Activated CD8-positive, alpha-beta memory T cell treated with anti-CD3 and anti-CD28 coated beads, Interleukin-2, amount 10 ng/mL, durations not matched to agents 7 days and 5 days (primary cell): ENCODE measurements around the gene ODF2. TPM values are rescaled to one million over a fixed set of nuclear protein-coding genes. Genes with fewer than 3 reads are reported as not detected.
A peak's percentile ranks its signal among the peaks of the same experiment; 100 is the strongest.
"Not testable (repeated sequence)": the region's sequence is repeated elsewhere in the genome, so short reads cannot be mapped to it uniquely, and the experiment has no call there.

Experiments used
- ATAC-seq: fragments of 150-1000 bp; cut with Tn5 transposase; one replicate; pipeline ENCODE4 v1.10.0; 2021; ENCODE audit warnings: moderate library complexity
- CTCF ChIA-PET: fragments of 350-600 bp; sonication (Branson Sonifier 250); formaldehyde crosslinking; loops from one replicate; lab custom pipeline; 2021; ENCODE audit warnings: antibody characterized with exemption; lab: Charles Lee
- DNase-seq: peaks from one replicate; pipeline ENCODE4 v3.0.0-alpha.2; 2020
- H3K27ac Mint-ChIP-seq: one replicate; pipeline ENCODE4 v1.8.0; 2021; ENCODE audit warnings: mild to moderate bottlenecking, mixed read lengths
- H3K27me3 Mint-ChIP-seq: one replicate; pipeline ENCODE4 v1.8.0; 2021; ENCODE audit warnings: mixed read lengths
- H3K36me3 Mint-ChIP-seq: one replicate; pipeline ENCODE4 v1.8.0; 2021; ENCODE audit warnings: mild to moderate bottlenecking, mixed read lengths
- H3K4me1 Mint-ChIP-seq: one replicate; pipeline ENCODE4 v1.8.0; 2021; ENCODE audit warnings: mixed read lengths
- H3K4me3 Mint-ChIP-seq: one replicate; pipeline ENCODE4 v1.8.0; 2021; ENCODE audit warnings: mild to moderate bottlenecking, moderate library complexity, mixed read lengths
- H3K9me3 Mint-ChIP-seq: one replicate; pipeline ENCODE4 v1.8.0; 2022; ENCODE audit warnings: low read depth, mixed read lengths
- total RNA-seq, 2 experiments: library from RNA; stranded (reverse); gene quantifications; one replicate each; pipeline ENCODE4 v1.2.3, GENCODE V29; 2021

Gene ODF2
- total RNA-seq: 10 to 100 TPM; 71.8 to 82.7 TPM

GRCh38 chr9:128455849-128456612 lies at the start of gene ODF2:
Gene ODF2 (plus strand): TSS chr9:128456006. CDS start chr9:128456092, 86 bp downstream.
- Mint-ChIP-seq H3K4me3 (peak within 1 kb of the TSS; percentile 85), H3K4me1 (peaks cover 21% of the 10 kb centered on the region), H3K9me3 (no peaks in the 10 kb centered on the region), H3K27me3 (no peaks in the 10 kb centered on the region), H3K27ac (peak within 1 kb of the TSS; percentile 89), H3K36me3 (peaks cover 9% of the 10 kb centered on the region)
- CTCF ChIA-PET: interaction anchor here (1.3 kb wide), 1 partner anchor 17 kb away, joined by 6 read pairs; no protein-coding TSS in a partner anchor
- DNase-seq: peak; percentile 99
- peak; percentile 90 for ATAC-seq

GRCh38 chr9:128406848-128407391 lies 48.9 kb upstream of the ODF2 start:
- peaks cover 37% of the 10 kb centered on the region for H3K27me3 Mint-ChIP-seq
- no peak overlapping the region for H3K27ac Mint-ChIP-seq
- no peaks in the 10 kb centered on the region for H3K4me1 Mint-ChIP-seq
- ATAC-seq: no peak
- H3K9me3 Mint-ChIP-seq: no peaks in the 10 kb centered on the region
- CTCF ChIA-PET: interaction anchor here (1.2 to 1.4 kb wide), 2 partner anchors 32 to 45 kb away, joined by 3 read pairs; no protein-coding TSS in a partner anchor
- no peak overlapping the region for H3K4me3 Mint-ChIP-seq
- H3K36me3 Mint-ChIP-seq: no peaks in the 10 kb centered on the region
- no peak for DNase-seq

- no peak for ATAC-seq
- no peak overlapping the region for H3K27ac Mint-ChIP-seq
- CTCF ChIA-PET: interaction anchor here (1.2 to 4.4 kb wide), 4 partner anchors 11 to 114 kb away, joined by 3 to 38 read pairs (median 5); partner anchors contain the start of gene CERCAM
- DNase-seq: no peak
- H3K27me3 Mint-ChIP-seq: peaks cover 40% of the 10 kb centered on the region
- H3K4me3 Mint-ChIP-seq: no peak overlapping the region
- H3K4me1 Mint-ChIP-seq: no peaks in the 10 kb centered on the region
- no peaks in the 10 kb centered on the region for H3K9me3 Mint-ChIP-seq
- no peaks in the 10 kb centered on the region for H3K36me3 Mint-ChIP-seq
Observed at GRCh38 chr9:128408963-128409431, 46.8 kb upstream of the ODF2 start.

- no peak for DNase-seq
- Mint-ChIP-seq H3K9me3 (no peaks in the 10 kb centered on the region), H3K27me3 (peaks cover 44% of the 10 kb centered on the region), H3K4me1 (no peaks in the 10 kb centered on the region), H3K36me3 (no peaks in the 10 kb centered on the region), H3K4me3 (no peak overlapping the region), H3K27ac (no peak overlapping the region)
- CTCF ChIA-PET: interaction anchor here (0.9 to 4.4 kb wide), 6 partner anchors 11 to 114 kb away, joined by 3 to 38 read pairs (median 4); partner anchors contain the start of gene CERCAM
- no peak for ATAC-seq
Observed at GRCh38 chr9:128409450-128409849, 46.4 kb upstream of the ODF2 start.

- CTCF ChIA-PET: interaction anchor here (0.9 to 4.4 kb wide), 4 partner anchors 27 to 48 kb away, joined by 3 to 38 read pairs (median 4); no protein-coding TSS in a partner anchor
- H3K36me3 Mint-ChIP-seq: no peaks in the 10 kb centered on the region
- H3K4me1 Mint-ChIP-seq: no peaks in the 10 kb centered on the region
- H3K4me3 Mint-ChIP-seq: no peak overlapping the region
- no peaks in the 10 kb centered on the region for H3K9me3 Mint-ChIP-seq
- peaks cover 48% of the 10 kb centered on the region for H3K27me3 Mint-ChIP-seq
- H3K27ac Mint-ChIP-seq: no peak overlapping the region
- no peak for DNase-seq
- ATAC-seq: no peak
Observed at GRCh38 chr9:128409978-128410377, 45.8 kb upstream of the ODF2 start.

GRCh38 chr9:128411364-128412119 lies 44.3 kb upstream of the ODF2 start:
- Mint-ChIP-seq H3K4me3 (no peak overlapping the region), H3K27me3 (peaks cover 58% of the 10 kb centered on the region), H3K9me3 (no peaks in the 10 kb centered on the region), H3K27ac (no peak overlapping the region), H3K4me1 (peaks cover 2% of the 10 kb centered on the region), H3K36me3 (no peaks in the 10 kb centered on the region)
- CTCF ChIA-PET: interaction anchor here (0.5 to 4.4 kb wide), 12 partner anchors 8 to 116 kb away, joined by 3 to 38 read pairs (median 4); partner anchors contain the start of genes CERCAM and URM1
- ATAC-seq (no peak), DNase-seq (no peak)

- Mint-ChIP-seq H3K27ac (no peak overlapping the region), H3K4me3 (no peak overlapping the region), H3K9me3 (no peaks in the 10 kb centered on the region), H3K36me3 (no peaks in the 10 kb centered on the region), H3K27me3 (peaks cover 57% of the 10 kb centered on the region), H3K4me1 (peaks cover 3% of the 10 kb centered on the region)
- peak; percentile 65 for ATAC-seq
- DNase-seq: peak; percentile 68
- CTCF ChIA-PET: interaction anchor here (0.5 to 4.4 kb wide), 9 partner anchors 14 to 104 kb away, joined by 3 to 38 read pairs (median 3); partner anchors contain the start of gene URM1
Observed at GRCh38 chr9:128412120-128412790, 43.6 kb upstream of the ODF2 start.

GRCh38 chr9:128413728-128414127 lies 42.1 kb upstream of the ODF2 start:
- DNase-seq, H3K4me3 Mint-ChIP-seq, ATAC-seq, H3K9me3 Mint-ChIP-seq, H3K4me1 Mint-ChIP-seq, CTCF ChIA-PET, H3K27ac Mint-ChIP-seq, H3K36me3 Mint-ChIP-seq: not testable (repeated sequence)
- peaks cover 56% of the 10 kb centered on the region for H3K27me3 Mint-ChIP-seq

GRCh38 chr9:128414461-128414860 lies 41.3 kb upstream of the ODF2 start:
- H3K9me3 Mint-ChIP-seq: no peaks in the 10 kb centered on the region
- DNase-seq (no peak), ATAC-seq (no peak)
- H3K27ac Mint-ChIP-seq: no peak overlapping the region
- peaks cover 58% of the 10 kb centered on the region for H3K27me3 Mint-ChIP-seq
- H3K4me1 Mint-ChIP-seq: peaks cover 3% of the 10 kb centered on the region
- H3K36me3 Mint-ChIP-seq: no peaks in the 10 kb centered on the region
- no peak overlapping the region for H3K4me3 Mint-ChIP-seq
- CTCF ChIA-PET: interaction anchor here (1.3 kb wide), 1 partner anchor 52 kb away, joined by 4 read pairs; no protein-coding TSS in a partner anchor

- no peak for DNase-seq
- Mint-ChIP-seq H3K9me3 (no peaks in the 10 kb centered on the region), H3K27me3 (peaks cover 55% of the 10 kb centered on the region), H3K27ac (no peak overlapping the region), H3K4me3 (no peak overlapping the region), H3K36me3 (no peaks in the 10 kb centered on the region), H3K4me1 (peaks cover 9% of the 10 kb centered on the region)
- ATAC-seq: no peak
- CTCF ChIA-PET: interaction anchor here (1.0 to 1.3 kb wide), 2 partner anchors 13 to 53 kb away, joined by 3 to 4 read pairs; no protein-coding TSS in a partner anchor
Observed at GRCh38 chr9:128415281-128415680, 40.5 kb upstream of the ODF2 start.

GRCh38 chr9:128416014-128416413 lies 39.8 kb upstream of the ODF2 start:
- peaks cover 54% of the 10 kb centered on the region for H3K27me3 Mint-ChIP-seq
- H3K36me3 Mint-ChIP-seq: no peaks in the 10 kb centered on the region
- CTCF ChIA-PET: interaction anchor here (0.9 kb wide), 2 partner anchors 23 to 53 kb away, joined by 3 to 5 read pairs; no protein-coding TSS in a partner anchor
- no peak for ATAC-seq
- H3K27ac Mint-ChIP-seq: no peak overlapping the region
- no peaks in the 10 kb centered on the region for H3K9me3 Mint-ChIP-seq
- H3K4me1 Mint-ChIP-seq: peaks cover 9% of the 10 kb centered on the region
- no peak overlapping the region for H3K4me3 Mint-ChIP-seq
- DNase-seq: no peak

GRCh38 chr9:128416432-128417019 lies 39.3 kb upstream of the ODF2 start:
- no peak for ATAC-seq
- no peaks in the 10 kb centered on the region for H3K36me3 Mint-ChIP-seq
- H3K4me3 Mint-ChIP-seq: no peak overlapping the region
- peaks cover 13% of the 10 kb centered on the region for H3K4me1 Mint-ChIP-seq
- no peak for DNase-seq
- H3K27me3 Mint-ChIP-seq: peaks cover 51% of the 10 kb centered on the region
- H3K27ac Mint-ChIP-seq: no peak overlapping the region
- CTCF ChIA-PET: interaction anchor here (0.9 kb wide), 2 partner anchors 23 to 54 kb away, joined by 3 to 5 read pairs; no protein-coding TSS in a partner anchor
- H3K9me3 Mint-ChIP-seq: no peaks in the 10 kb centered on the region
